Endothelial cell (in vitro differentiated cells): ENCODE measurements around the gene SH3GL3. TPM values are rescaled to one million over a fixed set of nuclear protein-coding genes. Genes with fewer than 3 reads are reported as not detected.

Experiments
- DNase-seq: peaks from one replicate; pipeline ENCODE4 v3.0.0; 2021; ENCODE audit warnings: low spot score
- H3K27ac Mint-ChIP-seq: one replicate; pipeline ENCODE4 v1.8.0; 2021; ENCODE audit warnings: mixed read lengths, inconsistent platforms; ENCODE audit not compliant: unreplicated experiment
- H3K27me3 Mint-ChIP-seq: one replicate; pipeline ENCODE4 v1.8.0; 2021; ENCODE audit warnings: mild to moderate bottlenecking, moderate library complexity, mixed read lengths, inconsistent platforms; ENCODE audit not compliant: unreplicated experiment
- H3K36me3 Mint-ChIP-seq: one replicate; pipeline ENCODE4 v1.8.0; 2021; ENCODE audit warnings: mild to moderate bottlenecking, low read depth, mixed read lengths, inconsistent platforms; ENCODE audit not compliant: unreplicated experiment
- H3K4me1 Mint-ChIP-seq: one replicate; pipeline ENCODE4 v1.8.0; 2021; ENCODE audit warnings: mild to moderate bottlenecking, mixed read lengths, inconsistent platforms; ENCODE audit not compliant: unreplicated experiment
- H3K4me3 Mint-ChIP-seq: one replicate; pipeline ENCODE4 v1.8.0; 2021; ENCODE audit warnings: mild to moderate bottlenecking, mixed read lengths, inconsistent platforms; ENCODE audit not compliant: unreplicated experiment
- H3K9me3 Mint-ChIP-seq: one replicate; pipeline ENCODE4 v1.8.0; 2021; ENCODE audit warnings: mixed read lengths, inconsistent platforms; ENCODE audit not compliant: unreplicated experiment
- total RNA-seq: library from RNA; stranded (reverse); fragmentation: NEBNext Ultra II Directional; extraction: Animal tissue kit (Norgen Biotek cat#: 25700); gene quantifications from one replicate; pipeline ENCODE4 v1.2.1, GENCODE V29; 2021; ENCODE audit not compliant: unreplicated experiment
- TF ChIP-seq, protein P1 (sequence below): fragments of 200-600 bp; sonication (generic); IDR thresholded peaks from one replicate; pipeline ENCODE4 v1.5.0; 2021; ENCODE audit warnings: antibody characterized with exemption; ENCODE audit not compliant: unreplicated experiment

The SH3GL3 gene
- total RNA-seq, 1 donor from 2014 or later, result 9.4 TPM

DNA sequence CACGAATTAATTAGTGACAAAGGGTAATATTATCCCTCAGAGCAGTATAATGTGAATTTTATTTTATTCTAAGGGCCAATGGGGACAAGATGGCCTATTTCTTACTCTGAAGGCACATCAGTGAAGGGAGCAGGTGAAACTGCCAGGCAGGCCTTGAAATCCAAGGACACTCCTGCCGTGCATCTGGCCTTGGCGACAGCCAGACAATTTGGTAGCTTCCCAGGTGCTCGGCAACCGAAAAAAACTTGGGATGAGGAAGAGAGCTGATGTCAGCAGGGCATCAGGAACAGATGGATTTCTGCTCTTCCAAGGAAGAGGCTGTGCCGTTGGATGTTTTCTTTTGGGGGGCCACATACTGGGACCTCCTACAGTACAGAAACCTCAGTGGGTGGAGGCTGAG lies 123.6 kb downstream of the SH3GL3 start:
- no peak overlapping the region for H3K4me3 Mint-ChIP-seq
- H3K9me3 Mint-ChIP-seq, result no peaks in the 10 kb centered on the region
- TF ChIP-seq, protein P1, sequence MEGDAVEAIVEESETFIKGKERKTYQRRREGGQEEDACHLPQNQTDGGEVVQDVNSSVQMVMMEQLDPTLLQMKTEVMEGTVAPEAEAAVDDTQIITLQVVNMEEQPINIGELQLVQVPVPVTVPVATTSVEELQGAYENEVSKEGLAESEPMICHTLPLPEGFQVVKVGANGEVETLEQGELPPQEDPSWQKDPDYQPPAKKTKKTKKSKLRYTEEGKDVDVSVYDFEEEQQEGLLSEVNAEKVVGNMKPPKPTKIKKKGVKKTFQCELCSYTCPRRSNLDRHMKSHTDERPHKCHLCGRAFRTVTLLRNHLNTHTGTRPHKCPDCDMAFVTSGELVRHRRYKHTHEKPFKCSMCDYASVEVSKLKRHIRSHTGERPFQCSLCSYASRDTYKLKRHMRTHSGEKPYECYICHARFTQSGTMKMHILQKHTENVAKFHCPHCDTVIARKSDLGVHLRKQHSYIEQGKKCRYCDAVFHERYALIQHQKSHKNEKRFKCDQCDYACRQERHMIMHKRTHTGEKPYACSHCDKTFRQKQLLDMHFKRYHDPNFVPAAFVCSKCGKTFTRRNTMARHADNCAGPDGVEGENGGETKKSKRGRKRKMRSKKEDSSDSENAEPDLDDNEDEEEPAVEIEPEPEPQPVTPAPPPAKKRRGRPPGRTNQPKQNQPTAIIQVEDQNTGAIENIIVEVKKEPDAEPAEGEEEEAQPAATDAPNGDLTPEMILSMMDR, result no peak
- no peak overlapping the region for H3K27ac Mint-ChIP-seq
- peaks cover 2% of the 10 kb centered on the region for H3K27me3 Mint-ChIP-seq
- H3K36me3 Mint-ChIP-seq, result no peaks in the 10 kb centered on the region
- DNase-seq, result no peak
- peaks cover 3% of the 10 kb centered on the region for H3K4me1 Mint-ChIP-seq

DNA sequence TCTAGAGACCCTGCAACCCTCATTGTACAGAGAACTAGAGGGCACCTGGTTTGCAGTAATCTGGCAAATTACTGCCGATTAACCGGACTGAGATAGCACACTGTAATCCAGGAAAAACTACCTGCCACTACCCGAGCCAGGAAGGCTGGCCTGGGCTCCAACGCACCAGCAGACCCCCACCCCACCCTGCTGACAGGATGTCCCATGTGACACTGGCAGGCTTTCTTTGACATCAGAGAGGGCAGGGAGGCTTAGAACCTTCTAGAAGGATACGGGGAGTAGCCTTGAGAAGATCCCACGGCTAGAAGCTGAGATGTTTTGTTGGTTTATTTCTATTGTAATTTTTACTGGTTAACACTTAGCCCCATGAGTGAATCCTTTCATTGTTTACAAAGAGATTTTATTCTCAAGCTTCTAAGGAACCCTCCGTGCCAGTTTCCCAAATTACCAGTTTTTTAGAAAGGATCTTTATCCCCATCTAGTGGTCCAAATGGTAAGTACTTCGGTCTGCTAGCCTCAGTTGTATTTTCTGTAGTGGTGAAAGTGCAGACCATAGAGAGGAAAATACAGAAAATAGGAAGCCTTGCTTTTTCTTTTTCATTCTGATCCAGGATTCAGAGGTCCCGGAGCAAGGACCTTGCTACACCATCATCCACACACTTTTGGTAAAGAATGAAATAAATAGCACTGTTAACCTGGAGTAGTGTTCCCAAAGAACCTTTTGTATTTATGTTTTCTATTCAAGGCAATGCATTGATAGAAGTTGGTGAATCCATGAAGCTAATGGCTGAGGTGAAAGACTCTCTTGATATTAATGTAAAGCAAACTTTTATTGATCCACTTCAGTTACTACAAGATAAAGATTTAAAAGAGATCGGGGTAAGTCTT lies 124.9 kb downstream of the SH3GL3 start:
- no peaks in the 10 kb centered on the region for H3K9me3 Mint-ChIP-seq
- H3K27me3 Mint-ChIP-seq, result peaks cover 2% of the 10 kb centered on the region
- H3K4me3 Mint-ChIP-seq, result no peak overlapping the region
- H3K36me3 Mint-ChIP-seq, result no peaks in the 10 kb centered on the region
- H3K4me1 Mint-ChIP-seq, result peaks cover 3% of the 10 kb centered on the region
- TF ChIP-seq, protein P1, result peak; percentile 43
- DNase-seq, result no peak
- H3K27ac Mint-ChIP-seq, result no peak overlapping the region

DNA sequence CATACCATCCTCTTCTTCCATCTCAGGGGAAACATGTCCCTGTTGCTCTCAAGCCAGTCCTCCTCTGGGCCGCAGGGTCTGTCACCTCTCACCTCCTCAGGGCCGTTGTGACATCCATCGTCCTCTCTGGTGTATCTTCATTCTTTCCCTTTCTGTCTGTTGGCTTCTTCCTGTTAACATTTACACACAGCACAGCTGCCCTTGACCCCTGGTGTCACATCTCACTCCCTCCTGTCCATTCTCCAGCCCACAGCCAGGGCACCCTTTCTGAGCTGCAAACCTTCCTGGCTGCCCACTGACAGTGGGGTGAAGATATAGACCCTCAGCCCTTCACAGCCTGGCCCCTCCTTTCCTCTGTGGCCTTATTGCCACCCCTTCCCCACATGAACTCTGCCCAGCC lies 127.2 kb downstream of the SH3GL3 start:
- Mint-ChIP-seq H3K36me3 (no peaks in the 10 kb centered on the region), H3K4me3 (no peak overlapping the region), H3K27ac (no peak overlapping the region), H3K4me1 (peaks cover 9% of the 10 kb centered on the region), H3K9me3 (no peaks in the 10 kb centered on the region), H3K27me3 (peaks cover 3% of the 10 kb centered on the region)
- DNase-seq, result no peak
- TF ChIP-seq, protein P1, result no peak

DNA sequence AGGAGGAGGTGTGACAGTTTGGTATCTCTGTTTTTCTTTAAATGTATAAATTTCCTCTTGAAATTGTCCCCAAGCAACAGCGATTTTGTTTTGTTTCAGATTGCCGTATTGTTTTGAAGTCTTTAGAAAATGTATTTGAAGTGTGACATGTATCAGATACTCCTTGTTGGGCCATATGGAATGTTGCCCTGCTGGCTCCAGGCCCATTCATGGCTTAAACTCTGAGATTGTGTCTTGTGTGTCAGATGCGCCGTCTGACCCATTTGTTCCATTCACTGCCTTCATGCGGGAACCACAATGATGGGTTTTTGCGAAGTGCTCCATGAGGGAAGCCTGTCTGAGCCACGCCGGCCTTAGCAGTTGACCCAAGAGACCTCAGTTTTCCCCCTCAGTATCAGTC lies 131.6 kb downstream of the SH3GL3 start:
- no peaks in the 10 kb centered on the region for H3K9me3 Mint-ChIP-seq
- H3K27ac Mint-ChIP-seq, result peak overlapping the region; percentile 85
- H3K4me1 Mint-ChIP-seq, result peaks cover 15% of the 10 kb centered on the region
- TF ChIP-seq, protein P1, result no peak
- no peak for DNase-seq
- H3K27me3 Mint-ChIP-seq, result peaks cover 3% of the 10 kb centered on the region
- H3K4me3 Mint-ChIP-seq, result no peak overlapping the region
- peaks cover 2% of the 10 kb centered on the region for H3K36me3 Mint-ChIP-seq

DNA sequence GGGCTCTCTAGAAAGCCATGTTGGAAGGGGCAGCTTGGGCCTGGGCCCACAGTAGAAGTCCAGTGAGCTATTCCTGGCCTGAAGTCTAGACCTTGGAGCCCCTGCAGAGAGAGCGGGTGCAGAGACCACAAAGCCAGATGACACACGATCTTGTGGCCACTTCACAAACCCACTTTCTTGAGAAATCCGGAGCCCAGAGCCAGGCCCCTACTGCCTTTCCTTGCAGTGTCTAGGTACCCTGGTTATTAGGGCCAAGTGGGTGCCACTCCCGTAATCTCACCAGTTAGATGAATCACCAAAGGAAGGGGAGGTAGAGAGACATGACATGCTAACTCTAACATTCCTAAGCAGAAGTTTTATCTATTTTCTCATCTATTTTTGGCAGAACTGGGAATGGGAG lies 134.2 kb downstream of the SH3GL3 start:
- Mint-ChIP-seq H3K27ac (no peak overlapping the region), H3K9me3 (no peaks in the 10 kb centered on the region), H3K4me3 (no peak overlapping the region), H3K27me3 (peaks cover 3% of the 10 kb centered on the region), H3K4me1 (peaks cover 14% of the 10 kb centered on the region), H3K36me3 (peaks cover 2% of the 10 kb centered on the region)
- TF ChIP-seq, protein P1, result no peak
- no peak for DNase-seq
